ENCODE results near the gene CLDN15. TPM values are rescaled to one million over a fixed set of nuclear protein-coding genes. Genes with fewer than 3 reads are reported as not detected.
"Not testable (repeated sequence)": the region's sequence is repeated elsewhere in the genome, so short reads cannot be mapped to it uniquely, and the experiment has no call there.

The CLDN15 gene
- polyA plus RNA-seq, 1 donor (not counting 4 experiments of a cell fraction or from before 2014, with no cell fraction given), result 2.4 TPM

GRCh38 chr7:101200504-101200861, 37.1 kb downstream of the CLDN15 start:
- FAIRE-seq, result no peak
- H2AFZ ChIP-seq (ENCODE audit: control insufficient read depth, low read length), result no peak overlapping the region
- no peak for TF ChIP-seq CTCF (optimal IDR thresholded peaks at IDR 0.05 in 1 of 3, IDR thresholded peaks at IDR 0.05 in 1 of 3, conservative IDR thresholded peaks at IDR 0.05 in 1 of 3; ENCODE audit: extremely low read depth in 1 of 3, insufficient read depth in 2 of 3, low read length in 3 of 3)
- TF ChIP-seq EZH2 (IDR thresholded peaks at IDR 0.05; ENCODE audit: low read length), result no peak
- no peak overlapping the region for H3K9ac ChIP-seq (ENCODE audit: control insufficient read depth, extremely low read depth, insufficient read depth, low read length)
- no peak overlapping the region for H3K27ac ChIP-seq (ENCODE audit: control insufficient read depth, insufficient read depth, low read length)
- no peaks in the 10 kb centered on the region for H3K79me2 ChIP-seq (ENCODE audit: control insufficient read depth, insufficient read depth, low read length)
- H3K9me3 ChIP-seq (ENCODE audit: control insufficient read depth, low read depth, low read length), result no peaks in the 10 kb centered on the region
- no peaks in the 10 kb centered on the region for H3K9me1 ChIP-seq (ENCODE audit: control insufficient read depth, extremely low read depth, insufficient read depth, low read length)
- no peaks in the 10 kb centered on the region for H3K4me1 ChIP-seq (ENCODE audit: control insufficient read depth, extremely low read depth, insufficient read depth, low read length)
- H3K36me3 ChIP-seq (ENCODE audit: control insufficient read depth in 2 of 2, extremely low read depth in 1 of 2, insufficient read depth in 2 of 2, low read length in 2 of 2), result no peaks in the 10 kb centered on the region
- dilution Hi-C loops (cut with MboI; ENCODE audit: extremely low pct_ligation_motif_present, low sequenced_read_pairs), result no loop called here
- H3K4me3 ChIP-seq (ENCODE audit: control insufficient read depth in 2 of 3, extremely low read depth in 1 of 3, insufficient read depth in 2 of 3, low read depth in 1 of 3, low read length in 3 of 3), result no peak overlapping the region
- H3K4me2 ChIP-seq (ENCODE audit: control insufficient read depth, extremely low read depth, insufficient read depth, low read depth, low read length), result no peak overlapping the region
- H4K20me1 ChIP-seq (ENCODE audit: control insufficient read depth, extremely low read depth, insufficient read depth, low read length), result no peaks in the 10 kb centered on the region
- peaks cover 31% of the 10 kb centered on the region for H3K27me3 ChIP-seq (ENCODE audit: control insufficient read depth, extremely low read depth, insufficient read depth, low read length)
- DNase-seq (ENCODE audit: low read depth, low spot score), result no peak

GRCh38 chr7:101199522-101199921, 38.1 kb downstream of the CLDN15 start:
- H3K4me1 ChIP-seq (ENCODE audit: control insufficient read depth, extremely low read depth, insufficient read depth, low read length); DNase-seq (ENCODE audit: low read depth, low spot score); H3K9ac ChIP-seq (ENCODE audit: control insufficient read depth, extremely low read depth, insufficient read depth, low read length); H3K9me3 ChIP-seq (ENCODE audit: control insufficient read depth, low read depth, low read length); H2AFZ ChIP-seq (ENCODE audit: control insufficient read depth, low read length); H3K9me1 ChIP-seq (ENCODE audit: control insufficient read depth, extremely low read depth, insufficient read depth, low read length); H3K4me2 ChIP-seq (ENCODE audit: control insufficient read depth, extremely low read depth, insufficient read depth, low read depth, low read length); FAIRE-seq; H3K4me3 ChIP-seq (ENCODE audit: control insufficient read depth in 2 of 3, extremely low read depth in 1 of 3, insufficient read depth in 2 of 3, low read depth in 1 of 3, low read length in 3 of 3); dilution Hi-C loops (cut with MboI; ENCODE audit: extremely low pct_ligation_motif_present, low sequenced_read_pairs); H4K20me1 ChIP-seq (ENCODE audit: control insufficient read depth, extremely low read depth, insufficient read depth, low read length); H3K36me3 ChIP-seq (ENCODE audit: control insufficient read depth in 2 of 2, extremely low read depth in 1 of 2, insufficient read depth in 2 of 2, low read length in 2 of 2); H3K79me2 ChIP-seq (ENCODE audit: control insufficient read depth, insufficient read depth, low read length); H3K27ac ChIP-seq (ENCODE audit: control insufficient read depth, insufficient read depth, low read length): not testable (repeated sequence)
- H3K27me3 ChIP-seq (ENCODE audit: control insufficient read depth, extremely low read depth, insufficient read depth, low read length), result peaks cover 31% of the 10 kb centered on the region

GRCh38 chr7:101198476-101198875, 39.1 kb downstream of the CLDN15 start:
- Histone ChIP-seq H3K9me1 (ENCODE audit: control insufficient read depth, extremely low read depth, insufficient read depth, low read length) (no peaks in the 10 kb centered on the region), H2AFZ (ENCODE audit: control insufficient read depth, low read length) (no peak overlapping the region), H4K20me1 (ENCODE audit: control insufficient read depth, extremely low read depth, insufficient read depth, low read length) (no peaks in the 10 kb centered on the region), H3K27me3 (ENCODE audit: control insufficient read depth, extremely low read depth, insufficient read depth, low read length) (peaks cover 30% of the 10 kb centered on the region), H3K9ac (ENCODE audit: control insufficient read depth, extremely low read depth, insufficient read depth, low read length) (no peak overlapping the region), H3K4me3 (ENCODE audit: control insufficient read depth in 2 of 3, extremely low read depth in 1 of 3, insufficient read depth in 2 of 3, low read depth in 1 of 3, low read length in 3 of 3) (no peak overlapping the region), H3K4me1 (ENCODE audit: control insufficient read depth, extremely low read depth, insufficient read depth, low read length) (no peaks in the 10 kb centered on the region), H3K4me2 (ENCODE audit: control insufficient read depth, extremely low read depth, insufficient read depth, low read depth, low read length) (no peak overlapping the region), H3K79me2 (ENCODE audit: control insufficient read depth, insufficient read depth, low read length) (no peaks in the 10 kb centered on the region), H3K9me3 (ENCODE audit: control insufficient read depth, low read depth, low read length) (no peaks in the 10 kb centered on the region), H3K36me3 (ENCODE audit: control insufficient read depth in 2 of 2, extremely low read depth in 1 of 2, insufficient read depth in 2 of 2, low read length in 2 of 2) (no peaks in the 10 kb centered on the region), H3K27ac (ENCODE audit: control insufficient read depth, insufficient read depth, low read length) (no peak overlapping the region)
- DNase-seq (ENCODE audit: low read depth, low spot score), result no peak
- no peak for FAIRE-seq
- dilution Hi-C loops (cut with MboI; ENCODE audit: extremely low pct_ligation_motif_present, low sequenced_read_pairs), result no loop called here
- no peak for TF ChIP-seq CTCF (optimal IDR thresholded peaks at IDR 0.05 in 1 of 3, IDR thresholded peaks at IDR 0.05 in 1 of 3, conservative IDR thresholded peaks at IDR 0.05 in 1 of 3; ENCODE audit: extremely low read depth in 1 of 3, insufficient read depth in 2 of 3, low read length in 3 of 3)
- TF ChIP-seq EZH2 (IDR thresholded peaks at IDR 0.05; ENCODE audit: low read length), result no peak

Data from keratinocyte (primary cell).